Muscle of back (tissue), 11 donors: ENCODE data around the gene BASP1. TPM values are rescaled to one million over a fixed set of nuclear protein-coding genes. Genes with fewer than 3 reads are reported as not detected.
"Not testable (repeated sequence)": the region's sequence is repeated elsewhere in the genome, so short reads cannot be mapped to it uniquely, and the experiment has no call there.

ENCODE experiments used
- DNase-seq, 3 donors: peaks; one replicate each; pipeline versions ENCODE4 v3.0.0 to v3.0.0-alpha.2; 2013
- polyA plus RNA-seq, 10 donors: library from polyadenylated mRNA; unstranded; fragments of 120-200 nt; gene quantifications; one replicate each; pipeline ENCODE4 v1.2.1, GENCODE V29; 2013; ENCODE audit not compliant: insufficient read length in 10 of 10

Gene BASP1
- polyA plus RNA-seq, 10 donors, result 26.4 to 76.6 (median 36.6) TPM

DNA sequence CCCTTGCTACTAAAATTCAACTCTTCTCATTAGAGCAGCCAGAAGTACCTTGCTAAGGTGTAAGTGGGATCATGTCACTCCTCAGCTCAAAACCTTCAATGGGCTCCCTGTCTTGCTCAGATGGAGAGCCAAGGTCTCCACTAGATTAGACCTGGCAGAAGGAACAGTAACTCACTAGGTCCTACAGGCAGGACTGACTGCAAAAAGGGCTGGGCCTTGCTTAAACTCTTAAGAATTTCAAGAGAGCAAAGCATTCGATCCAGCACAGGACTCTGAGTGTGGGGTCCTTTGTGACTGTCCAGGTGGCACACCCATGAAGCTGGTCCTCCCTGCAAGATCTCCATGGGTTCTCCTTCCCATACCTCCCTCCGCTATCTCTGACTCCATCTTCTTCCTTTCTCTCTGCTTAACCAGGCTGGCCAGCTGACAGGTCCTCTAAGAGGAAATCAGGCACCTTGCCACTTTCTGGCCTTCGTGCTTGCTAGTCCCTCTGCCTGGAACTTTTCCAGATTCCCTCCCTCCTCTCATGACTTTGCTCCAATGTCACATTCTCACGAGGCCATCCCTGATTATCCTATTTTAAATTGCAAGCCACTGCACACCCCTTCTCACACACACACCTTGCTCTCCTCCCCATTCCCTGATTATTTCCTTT is 70.2 kb downstream of the BASP1 start:
- DNase-seq, result no peak

DNA sequence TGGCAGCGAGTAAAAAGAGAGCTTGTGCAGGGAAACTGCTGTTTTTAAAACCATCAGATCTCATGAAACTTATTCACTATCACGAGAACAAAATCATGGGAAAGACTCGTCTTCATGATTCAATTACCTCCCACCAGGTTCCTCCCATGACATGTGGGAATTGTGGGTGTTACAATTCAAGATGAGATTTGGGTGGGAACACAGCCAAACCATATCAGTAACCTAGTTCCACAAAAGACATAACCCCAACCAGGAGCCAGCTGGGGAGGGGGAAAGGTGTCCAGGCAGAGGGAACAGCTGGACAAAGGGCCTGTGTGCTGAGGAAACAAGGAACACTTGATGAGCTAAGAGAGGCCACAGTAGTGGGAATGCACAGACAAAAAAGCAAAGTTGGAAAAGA is 71.1 kb downstream of the BASP1 start:
- no peak for DNase-seq

DNA sequence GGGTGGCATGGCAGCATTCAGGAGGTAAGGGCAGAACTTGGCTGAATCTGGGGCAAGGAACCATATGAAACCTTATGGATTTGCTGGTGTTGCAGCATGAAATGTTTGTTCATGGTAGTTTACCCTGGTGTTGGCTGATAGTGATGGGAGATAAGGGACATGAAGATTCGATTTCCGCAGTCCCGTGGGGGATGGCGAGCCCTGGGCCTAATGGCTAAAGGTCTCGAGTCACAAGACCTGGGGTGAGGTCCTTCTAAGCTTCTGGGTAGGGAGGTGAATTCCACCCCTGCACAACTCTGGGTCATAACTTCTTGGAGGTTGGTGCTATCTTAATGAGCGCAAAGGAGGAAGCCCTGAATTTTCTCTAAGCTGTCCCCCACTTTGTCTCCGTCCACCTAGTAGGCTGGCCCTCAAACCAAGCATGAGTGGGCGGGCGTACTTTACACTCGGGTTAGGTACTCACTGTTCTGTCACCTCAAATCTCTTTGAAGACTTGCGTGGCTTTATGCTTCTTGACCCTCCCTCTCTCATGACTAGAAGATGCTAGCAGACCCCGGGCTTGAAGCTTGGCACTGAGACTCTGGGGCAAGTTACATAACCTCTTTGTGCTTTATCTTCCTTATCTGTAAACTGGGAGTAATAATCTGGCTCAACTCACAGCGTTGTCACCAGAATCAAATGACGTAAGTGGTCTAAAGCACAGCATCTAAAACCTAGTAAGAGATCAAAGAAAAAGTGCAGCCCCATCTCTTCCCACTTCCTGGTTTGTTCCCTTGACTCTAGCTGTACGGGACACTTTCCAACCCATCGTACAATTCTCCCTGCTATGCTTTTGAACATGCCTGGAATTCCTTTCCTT is 72.5 kb downstream of the BASP1 start:
- DNase-seq, result peak in 1 of 3 donors; percentile 33

DNA sequence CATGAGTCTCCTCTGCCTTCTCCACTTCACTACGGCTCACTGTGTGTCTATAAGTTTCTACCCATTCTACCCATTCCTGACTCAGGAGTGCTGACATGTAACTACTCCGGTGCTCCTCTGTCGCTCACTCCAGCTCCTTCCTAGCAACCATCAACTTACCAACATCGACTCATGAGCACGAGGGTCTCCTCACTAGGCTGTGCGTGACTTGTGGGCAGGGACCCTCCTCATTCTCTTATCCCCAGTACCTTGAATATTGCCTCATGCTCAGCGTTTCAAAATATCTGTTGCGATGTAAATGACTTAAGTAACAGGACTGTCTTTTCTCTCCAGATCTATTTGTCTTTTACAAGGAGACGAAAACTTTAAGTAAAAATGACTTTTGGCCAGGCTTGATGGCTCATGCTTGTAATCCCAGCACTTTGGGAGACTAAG is 73.1 kb downstream of the BASP1 start:
- no peak for DNase-seq

DNA sequence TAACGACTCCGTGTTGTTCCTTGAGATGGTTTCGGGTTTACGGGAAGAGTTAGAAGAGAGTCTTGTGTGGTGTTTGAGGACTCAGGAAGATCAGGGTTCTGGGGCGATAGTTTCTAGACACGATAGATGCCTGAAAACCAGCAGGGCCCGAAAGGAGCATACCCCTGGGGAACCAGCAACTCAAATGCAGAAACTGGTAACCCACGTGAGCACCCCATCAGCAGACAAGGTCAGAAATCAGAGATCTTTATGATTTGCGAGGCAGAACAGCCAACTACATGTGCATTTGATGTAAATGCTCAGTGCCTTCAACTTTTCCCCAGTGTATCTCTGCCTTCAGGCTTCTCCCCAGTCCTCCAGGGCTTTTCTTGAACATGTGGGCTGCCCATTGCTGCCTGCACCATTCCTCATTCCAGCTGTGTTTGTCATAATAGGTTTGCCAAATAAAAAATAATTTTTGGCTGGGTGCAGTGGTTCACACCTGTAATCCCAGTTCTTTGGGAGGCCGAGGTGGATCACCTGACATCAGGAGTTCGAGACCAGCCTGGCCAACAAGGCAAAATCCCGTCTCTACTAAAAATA is 75.1 kb downstream of the BASP1 start:
- no peak for DNase-seq

DNA sequence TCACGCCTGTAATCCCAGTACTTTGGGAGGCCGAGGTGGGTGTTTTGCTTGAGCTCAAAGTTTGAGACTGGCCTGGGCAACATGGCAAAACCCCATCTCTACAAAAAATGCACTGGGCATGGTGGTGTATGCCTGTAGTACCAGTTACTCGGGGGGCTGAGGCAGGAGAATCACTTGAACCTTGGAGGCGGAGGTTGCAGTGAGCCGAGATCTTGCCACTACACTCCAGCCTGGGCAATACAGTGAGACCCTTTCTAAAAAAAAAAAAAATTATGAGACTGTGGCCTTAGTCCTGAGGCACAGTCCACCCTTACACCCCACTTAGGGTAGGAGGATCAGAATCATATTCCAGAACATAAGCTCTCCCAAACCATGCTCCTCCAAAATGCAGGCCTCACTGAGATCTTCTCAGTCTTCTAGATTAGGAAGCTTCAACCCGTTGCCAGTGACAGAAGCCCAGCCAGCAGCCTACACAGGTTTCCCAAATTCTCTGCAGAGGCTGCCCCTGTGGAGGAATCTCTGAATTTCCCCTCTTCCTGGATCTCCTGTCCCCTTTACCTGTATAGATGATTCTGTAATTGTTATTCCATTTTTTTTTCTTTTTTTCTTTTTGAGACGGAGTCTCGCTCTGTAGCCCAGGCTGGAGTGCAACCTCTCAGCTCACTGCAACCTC is 77.3 kb downstream of the BASP1 start:
- no peak for DNase-seq

DNA sequence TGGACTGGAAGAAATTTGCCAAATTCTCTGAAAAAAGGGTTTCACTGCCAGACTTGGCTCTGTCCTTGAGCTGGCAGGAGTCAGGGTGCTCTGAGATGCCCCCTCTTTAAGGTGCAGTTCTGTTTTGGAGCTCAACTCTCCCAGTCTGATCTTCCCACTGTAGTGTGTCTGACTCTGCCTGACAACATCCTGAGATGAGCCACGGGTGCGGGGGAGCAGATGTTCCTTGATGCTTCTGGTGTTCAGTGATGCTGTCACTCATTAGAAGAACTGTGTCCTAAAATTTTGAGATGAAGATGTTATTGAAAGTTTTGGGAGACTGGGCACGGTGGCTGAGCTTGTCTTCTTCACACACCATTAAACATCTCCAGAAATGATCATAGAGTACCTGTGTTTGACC is 78.2 kb downstream of the BASP1 start:
- DNase-seq, result no peak

DNA sequence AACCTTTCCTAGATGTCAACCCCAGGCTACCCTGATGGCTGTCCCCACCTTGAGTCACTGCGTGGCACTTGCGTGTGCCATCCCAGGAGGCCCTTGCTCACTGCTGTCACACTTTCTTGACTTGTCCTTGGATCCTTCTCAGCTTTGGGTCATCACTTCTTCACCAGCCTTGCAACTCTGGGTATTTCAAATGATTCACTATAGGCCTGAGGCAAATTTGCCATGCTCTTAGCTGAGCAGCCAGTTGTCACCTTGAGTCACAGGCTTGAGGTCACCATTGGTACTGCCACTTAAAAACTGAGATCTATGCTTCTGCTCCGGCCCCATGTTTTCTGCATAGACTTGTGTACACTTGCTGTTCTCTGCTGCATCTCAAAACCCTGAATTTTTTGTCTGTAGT is 84.7 kb downstream of the BASP1 start:
- DNase-seq, result no peak

DNA sequence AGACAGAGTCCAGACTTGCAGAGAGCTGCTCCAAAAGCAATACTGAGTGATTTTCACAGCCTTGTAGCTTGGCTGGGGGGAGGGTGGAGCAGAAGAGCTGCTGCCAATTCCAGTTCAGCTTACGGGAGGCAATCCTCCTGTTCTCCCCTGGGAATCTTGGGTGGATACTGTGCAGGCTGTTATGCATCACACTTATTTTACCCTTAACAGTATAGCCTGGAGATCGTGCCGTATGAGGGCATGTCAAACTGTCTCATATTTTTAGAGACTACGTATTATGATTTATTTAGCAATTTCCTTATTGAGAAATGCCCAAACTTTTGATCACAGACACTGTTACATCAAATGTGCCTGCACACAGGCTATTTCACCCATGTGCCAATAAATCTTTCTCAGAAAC is 85.2 kb downstream of the BASP1 start:
- peak; percentile 30 to 48 (median 32) for DNase-seq

DNA sequence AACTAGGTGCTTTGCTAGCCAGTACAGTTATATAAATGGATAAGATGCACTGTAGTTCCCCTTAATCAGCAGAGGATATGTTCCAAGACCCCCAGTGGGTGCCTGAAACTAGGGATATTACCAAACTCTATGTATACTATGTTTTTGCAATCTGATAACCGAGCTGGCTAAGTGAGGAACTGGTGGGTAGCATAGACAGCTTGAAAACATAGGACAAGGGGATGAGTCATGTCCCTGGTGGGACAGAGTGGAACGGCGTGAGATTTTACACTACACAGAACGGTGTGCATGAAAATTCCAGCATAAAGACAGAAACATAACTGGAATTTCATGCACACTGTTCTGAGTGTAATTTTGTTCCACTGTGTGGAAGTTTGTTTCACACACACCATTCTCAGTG is 86.9 kb downstream of the BASP1 start:
- peak in 2 of 3 donors; percentile 16 to 35 for DNase-seq

DNA sequence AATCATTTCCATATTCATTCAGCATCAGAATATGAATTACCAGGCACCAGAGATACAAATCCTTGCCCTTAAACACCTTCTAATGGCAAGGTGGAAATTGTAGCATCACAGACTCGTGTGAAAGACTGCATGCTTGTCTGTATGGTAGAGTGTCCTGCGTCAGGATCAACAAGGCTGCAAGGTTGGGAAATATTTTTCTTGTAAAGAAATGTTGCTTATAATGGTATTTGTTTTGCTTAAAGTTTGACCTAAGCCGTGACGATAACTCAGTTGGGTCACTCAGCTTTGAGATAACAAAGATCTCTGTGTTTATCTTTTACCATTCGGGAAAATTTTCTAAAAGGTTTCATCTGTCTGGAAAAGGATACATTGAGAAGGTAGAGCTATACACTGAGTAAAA is 87.6 kb downstream of the BASP1 start:
- DNase-seq, result no peak

DNA sequence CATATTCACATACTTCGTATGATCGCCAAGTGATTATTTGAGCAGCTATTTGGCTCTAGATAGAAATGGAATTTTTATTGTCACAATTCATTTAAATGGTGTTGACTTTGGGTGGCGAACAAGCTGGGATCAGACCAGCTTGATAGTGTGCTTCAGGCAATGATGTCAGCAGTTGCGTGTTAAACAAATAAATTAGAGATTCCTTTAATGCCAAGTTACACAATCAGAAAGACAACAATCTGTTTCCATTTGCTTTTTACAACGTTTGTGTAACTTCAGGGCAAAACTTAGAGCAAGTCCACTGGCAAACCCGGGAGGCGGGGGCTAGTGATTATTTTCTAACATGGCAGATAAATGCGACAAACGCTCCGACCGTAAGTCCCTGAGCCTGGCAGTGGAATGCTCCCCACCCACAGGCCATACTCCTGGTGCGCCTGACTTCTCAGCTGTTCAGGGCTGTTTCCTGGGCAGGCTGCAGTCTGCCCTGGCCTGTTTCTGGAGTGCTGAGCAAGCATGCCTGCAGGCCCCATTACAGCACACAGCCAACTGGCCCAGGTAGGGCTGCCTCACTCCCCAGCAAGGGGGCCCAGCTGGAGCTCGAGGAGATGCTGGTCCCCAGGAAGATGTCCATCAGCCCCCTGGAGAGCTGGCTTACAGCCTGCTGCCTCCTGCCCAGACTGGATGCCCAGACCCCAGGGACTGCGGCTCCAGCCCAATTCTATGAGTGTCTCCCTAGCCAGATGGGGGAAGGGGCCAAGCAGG is 88.7 kb downstream of the BASP1 start:
- DNase-seq, result peak in 1 of 3 donors; percentile 33

DNA sequence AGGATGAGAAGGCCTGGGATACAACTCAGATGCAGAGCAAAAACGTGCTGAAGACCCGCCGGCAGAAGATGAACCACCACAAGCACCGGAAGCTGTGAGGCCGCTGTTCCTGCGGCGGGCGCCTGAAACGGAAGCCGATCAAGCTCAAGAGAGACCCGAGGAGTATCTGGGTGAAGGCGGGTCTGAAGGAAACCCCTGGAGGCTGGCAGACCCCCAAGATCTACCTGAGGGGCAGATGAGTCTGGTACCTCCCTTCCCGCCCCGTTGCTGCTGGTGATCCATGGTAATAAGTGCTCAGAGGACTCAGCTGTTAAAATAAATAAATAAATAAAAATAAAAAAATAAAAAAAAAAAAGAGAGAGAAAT is 89.3 kb downstream of the BASP1 start:
- no peak for DNase-seq

DNA sequence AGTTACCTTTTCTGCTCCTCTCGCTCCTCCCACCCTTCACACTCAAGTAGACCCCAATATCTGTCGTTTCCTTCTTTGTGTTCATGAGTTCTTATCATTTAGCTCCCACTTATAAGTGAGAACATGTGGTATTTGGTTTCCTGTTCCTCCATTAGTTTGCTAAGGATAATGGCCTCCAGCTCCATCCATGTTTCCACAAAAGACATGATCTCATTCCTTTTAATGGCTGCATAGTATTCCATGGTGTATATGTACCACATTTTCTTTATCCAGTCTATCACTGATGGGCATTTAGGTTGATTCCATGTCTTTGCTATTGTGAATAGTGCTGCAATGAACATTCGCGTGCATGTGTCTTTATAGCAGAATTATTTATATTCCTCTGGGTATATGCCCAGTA is 90.0 kb downstream of the BASP1 start:
- DNase-seq, result not testable (repeated sequence)

DNA sequence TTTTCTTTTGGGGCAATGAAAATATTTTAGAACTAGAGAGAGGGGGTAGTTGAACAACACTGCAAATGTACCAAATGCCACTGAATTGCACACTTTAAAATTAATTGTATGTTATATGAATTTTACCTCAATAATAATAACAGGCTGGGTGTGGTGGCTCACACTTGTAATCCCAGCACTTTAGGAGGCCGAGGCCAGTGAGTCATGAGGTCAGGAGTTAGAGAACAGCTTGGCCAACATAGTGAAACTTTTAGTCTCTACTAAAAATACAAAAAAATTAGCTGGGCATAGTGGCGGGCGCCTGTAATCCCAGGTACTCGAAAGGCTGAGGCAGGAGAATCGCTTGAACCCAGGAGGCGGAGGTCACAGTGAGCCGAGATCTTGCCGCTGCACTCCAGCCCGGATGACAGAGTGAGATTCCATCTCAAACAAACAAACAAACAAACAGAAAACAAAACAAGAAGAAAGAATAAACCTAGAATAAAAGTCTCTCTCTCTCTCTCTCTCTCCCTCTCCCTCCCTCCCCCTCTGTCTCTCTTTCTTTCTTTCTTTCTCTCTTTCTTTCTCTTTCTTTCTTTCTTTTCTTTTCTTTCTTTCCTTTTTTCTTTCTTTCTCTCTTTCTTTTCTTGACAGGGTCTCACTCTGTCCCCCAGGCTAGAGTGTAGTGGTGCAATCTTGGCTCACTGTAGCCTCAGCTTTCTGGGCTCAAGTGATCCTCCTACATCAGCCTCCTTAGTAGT is 91.1 kb downstream of the BASP1 start:
- DNase-seq, result no peak

DNA sequence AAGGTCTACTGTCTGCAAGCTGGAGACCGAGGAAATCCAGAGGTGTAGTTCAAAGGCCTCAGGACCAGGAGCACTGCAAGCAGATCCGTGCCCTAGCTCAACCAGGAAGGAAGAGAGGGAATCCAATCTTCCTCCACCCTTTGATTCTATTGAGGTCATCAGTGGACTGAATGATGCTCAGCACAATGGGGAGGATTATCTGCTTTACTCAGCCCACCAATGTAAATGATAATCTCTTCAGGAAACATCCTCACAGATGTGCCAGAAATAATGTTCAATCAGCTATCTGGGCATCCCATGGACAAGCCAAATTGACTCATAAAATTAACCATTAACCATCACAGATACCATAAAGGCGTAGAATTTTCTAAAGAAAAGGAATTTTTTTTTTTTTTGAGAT is 92.0 kb downstream of the BASP1 start:
- no peak for DNase-seq

DNA sequence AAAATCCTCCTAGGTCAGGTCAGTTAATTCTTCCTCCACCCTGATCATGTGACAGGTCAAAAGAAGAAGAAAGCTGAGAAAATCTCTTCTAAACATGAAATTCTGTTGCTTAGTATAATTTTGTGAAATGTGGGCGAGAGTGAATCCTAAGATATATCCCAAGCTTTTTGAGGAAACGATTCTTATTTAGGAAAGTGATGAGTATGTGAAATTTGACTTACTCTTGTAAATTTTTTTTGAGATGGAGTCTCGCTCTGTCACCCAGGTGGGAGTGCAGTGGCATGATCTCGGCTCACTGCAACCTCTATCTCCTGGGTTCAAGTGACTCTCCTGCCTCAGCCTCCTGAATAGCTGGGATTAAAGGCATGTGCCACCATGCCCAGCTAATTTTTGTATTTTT is 93.1 kb downstream of the BASP1 start:
- DNase-seq, result not testable (repeated sequence)

DNA sequence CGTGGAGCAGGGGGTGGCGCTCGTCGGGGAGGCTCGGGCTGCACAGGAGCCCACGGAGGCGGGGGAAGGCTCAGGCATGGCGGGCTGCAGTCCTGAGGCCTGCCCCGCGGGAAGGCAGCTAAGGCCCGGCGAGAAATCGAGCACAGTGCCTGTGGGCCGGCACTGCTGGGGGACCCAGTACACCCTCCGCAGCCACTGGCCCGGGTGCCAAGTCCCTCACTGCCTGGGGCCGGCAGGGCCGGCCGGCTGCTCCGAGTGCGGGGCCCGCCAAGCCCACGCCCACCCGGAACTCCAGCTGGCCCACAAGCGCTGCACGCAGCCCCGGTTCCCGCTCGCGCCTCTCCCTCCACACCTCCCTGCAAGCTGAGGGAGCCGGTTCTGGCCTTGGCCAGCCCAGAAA is 94.4 kb downstream of the BASP1 start:
- not testable (repeated sequence) for DNase-seq

DNA sequence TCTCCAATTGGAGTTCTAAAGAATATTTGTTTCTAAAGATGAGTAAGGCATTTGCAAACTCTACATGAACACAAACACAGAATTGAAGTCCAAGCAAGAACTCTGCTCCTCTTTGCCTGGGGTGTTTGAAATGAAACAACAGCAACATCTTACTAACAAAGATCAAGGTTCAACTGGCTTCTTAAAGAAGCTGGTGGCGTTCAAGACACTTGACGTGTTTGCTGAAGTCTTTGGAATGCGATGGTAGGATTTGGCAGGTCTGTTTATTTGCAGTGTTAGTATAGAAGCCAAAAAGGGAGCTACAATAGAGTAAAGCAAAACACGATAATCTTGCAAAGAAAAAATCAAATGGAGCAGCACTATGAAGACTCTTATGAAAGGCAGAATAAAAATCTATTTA is 94.9 kb downstream of the BASP1 start:
- DNase-seq, result no peak

DNA sequence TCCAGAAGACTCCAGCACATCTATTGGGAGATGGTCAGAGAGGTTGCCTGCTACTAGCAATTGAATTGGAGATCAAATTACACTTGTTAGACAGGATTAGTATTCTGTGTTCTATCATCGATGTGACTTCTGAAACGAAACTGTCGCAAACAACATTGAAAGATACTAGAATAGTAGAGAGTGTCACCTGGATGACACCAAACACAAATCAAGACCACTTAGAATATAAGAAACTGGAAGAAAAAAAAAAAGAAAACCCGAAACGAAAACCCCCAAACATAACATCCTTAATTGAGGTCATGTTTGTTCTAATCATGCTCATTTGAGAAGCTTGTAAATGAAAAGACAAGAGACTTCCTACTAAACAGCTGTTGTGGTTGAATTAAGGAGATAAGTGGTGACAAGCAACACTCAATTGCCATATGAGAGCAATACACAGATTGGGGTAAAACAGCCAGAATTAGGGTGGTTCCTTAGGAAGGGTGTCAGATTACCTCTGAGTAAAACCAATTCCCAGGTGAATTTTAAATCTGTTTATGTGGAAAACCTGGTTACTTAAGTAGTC is 97.6 kb downstream of the BASP1 start:
- DNase-seq, result no peak
